ENCODE results near the gene TPM1. TPM values are rescaled to one million over a fixed set of nuclear protein-coding genes. Genes with fewer than 3 reads are reported as not detected.

Gene TPM1
- total and polyA plus RNA-seq, 2 experiments from 2014 or later: 2,012 to 3,072 TPM

- H3K9me3 ChIP-seq (ENCODE audit: low read depth): no peaks in the 10 kb centered on the region
- H3K27ac ChIP-seq: no peak overlapping the region
- peaks cover 12% of the 10 kb centered on the region for H3F3A ChIP-seq (ENCODE audit: insufficient read depth)
- no peak overlapping the region for H3K9ac ChIP-seq
- no peaks in the 10 kb centered on the region for H3K79me2 ChIP-seq (ENCODE audit: insufficient read depth)
- peaks cover 15% of the 10 kb centered on the region for H3K4me1 ChIP-seq (ENCODE audit: insufficient read depth)
- H3K36me3 ChIP-seq (ENCODE audit: low read depth): no peaks in the 10 kb centered on the region
- H3K4me2 ChIP-seq (ENCODE audit: unreplicated experiment): peak overlapping the region; percentile 3
- TF ChIP-seq EZH2 (IDR thresholded peaks at IDR 0.05; ENCODE audit: insufficient read depth, poor library complexity, severe bottlenecking) (no peak), EZH2phosphoT487 (IDR thresholded peaks at IDR 0.05; ENCODE audit: insufficient read depth, low read depth) (no peak)
- 18 to 26% methylated on average over 3 of the region's 3 CpGs for WGBS, 2 experiments (ENCODE audit: low coverage in 1 of 2, low lambda C conversion rate in 2 of 2, missing lambda C conversion rate in 2 of 2)
- no peaks in the 10 kb centered on the region for H3K27me3 ChIP-seq (replicated peaks; ENCODE audit: insufficient read depth)
- no peaks in the 10 kb centered on the region for H3K9me2 ChIP-seq (ENCODE audit: insufficient read depth)
- in situ Hi-C loops (cut with MboI): no loop called here
- H3K4me3 ChIP-seq: no peak overlapping the region
- DNase-seq: peak; percentile 69
- H4K20me1 ChIP-seq (ENCODE audit: insufficient read depth): no peaks in the 10 kb centered on the region
- no peak overlapping the region for H2AFZ ChIP-seq
These were observed 47.4 kb upstream of the TPM1 start for GRCh38 chr15:62994975-62995681.

DNA sequence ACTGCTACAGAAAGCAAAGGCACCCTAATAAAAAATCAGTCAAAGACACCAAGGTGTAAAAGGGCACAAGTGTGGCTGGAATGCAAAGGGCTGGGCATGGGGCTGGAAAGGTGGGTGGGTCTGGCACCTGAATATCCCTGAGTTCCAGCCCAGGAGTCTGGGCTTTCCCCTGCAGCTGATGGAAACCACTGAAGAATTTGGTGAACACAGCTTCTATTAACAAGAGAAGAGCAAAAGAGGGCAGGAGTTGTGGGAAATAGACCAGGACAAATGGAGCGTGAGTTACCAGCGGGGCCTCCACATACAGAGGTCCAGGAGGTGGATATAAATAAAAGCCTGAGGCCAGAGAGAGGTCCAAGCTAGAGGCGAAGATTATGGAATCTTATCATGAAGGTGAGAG lies 45.1 kb upstream of the TPM1 start:
- no peak overlapping the region for H2AFZ ChIP-seq
- no peak overlapping the region for H3K27ac ChIP-seq
- no peaks in the 10 kb centered on the region for H3K36me3 ChIP-seq (ENCODE audit: low read depth)
- no peaks in the 10 kb centered on the region for H4K20me1 ChIP-seq (ENCODE audit: insufficient read depth)
- H3K27me3 ChIP-seq (replicated peaks; ENCODE audit: insufficient read depth): no peaks in the 10 kb centered on the region
- in situ Hi-C loops (cut with MboI): no loop called here
- H3K9me3 ChIP-seq (ENCODE audit: low read depth): no peaks in the 10 kb centered on the region
- H3K4me2 ChIP-seq (ENCODE audit: unreplicated experiment): no peak overlapping the region
- H3K4me3 ChIP-seq: no peak overlapping the region
- H3K4me1 ChIP-seq (ENCODE audit: insufficient read depth): peaks cover 15% of the 10 kb centered on the region
- H3K9ac ChIP-seq: no peak overlapping the region
- no peaks in the 10 kb centered on the region for H3K79me2 ChIP-seq (ENCODE audit: insufficient read depth)
- TF ChIP-seq EZH2phosphoT487 (IDR thresholded peaks at IDR 0.05; ENCODE audit: insufficient read depth, low read depth) (no peak), EZH2 (IDR thresholded peaks at IDR 0.05; ENCODE audit: insufficient read depth, poor library complexity, severe bottlenecking) (no peak)
- WGBS, 2 experiments (ENCODE audit: low coverage in 1 of 2, low lambda C conversion rate in 2 of 2, missing lambda C conversion rate in 2 of 2): 97 to 99% methylated on average over 3 of the region's 3 CpGs
- peaks cover 12% of the 10 kb centered on the region for H3F3A ChIP-seq (ENCODE audit: insufficient read depth)
- DNase-seq: no peak
- no peaks in the 10 kb centered on the region for H3K9me2 ChIP-seq (ENCODE audit: insufficient read depth)

GRCh38 chr15:62998262-62998890 lies 44.2 kb upstream of the TPM1 start:
- Histone ChIP-seq H3K36me3 (ENCODE audit: low read depth) (no peaks in the 10 kb centered on the region), H3K4me1 (ENCODE audit: insufficient read depth) (peaks cover 15% of the 10 kb centered on the region), H3K4me2 (ENCODE audit: unreplicated experiment) (no peak overlapping the region), H3K9me2 (ENCODE audit: insufficient read depth) (no peaks in the 10 kb centered on the region), H3K27ac (no peak overlapping the region), H3F3A (ENCODE audit: insufficient read depth) (peaks cover 12% of the 10 kb centered on the region), H3K9ac (no peak overlapping the region), H3K4me3 (no peak overlapping the region), H3K79me2 (ENCODE audit: insufficient read depth) (no peaks in the 10 kb centered on the region), H4K20me1 (ENCODE audit: insufficient read depth) (no peaks in the 10 kb centered on the region), H3K9me3 (ENCODE audit: low read depth) (no peaks in the 10 kb centered on the region), H3K27me3 (replicated peaks; ENCODE audit: insufficient read depth) (no peaks in the 10 kb centered on the region), H2AFZ (no peak overlapping the region)
- WGBS, 2 experiments (ENCODE audit: low coverage in 1 of 2, low lambda C conversion rate in 2 of 2, missing lambda C conversion rate in 2 of 2): 93 to 95% methylated on average over 6 of the region's 6 CpGs
- in situ Hi-C loops (cut with MboI): no loop called here
- no peak for DNase-seq
- no peak for TF ChIP-seq EZH2 (IDR thresholded peaks at IDR 0.05; ENCODE audit: insufficient read depth, poor library complexity, severe bottlenecking)
- TF ChIP-seq EZH2phosphoT487 (IDR thresholded peaks at IDR 0.05; ENCODE audit: insufficient read depth, low read depth): no peak

DNA sequence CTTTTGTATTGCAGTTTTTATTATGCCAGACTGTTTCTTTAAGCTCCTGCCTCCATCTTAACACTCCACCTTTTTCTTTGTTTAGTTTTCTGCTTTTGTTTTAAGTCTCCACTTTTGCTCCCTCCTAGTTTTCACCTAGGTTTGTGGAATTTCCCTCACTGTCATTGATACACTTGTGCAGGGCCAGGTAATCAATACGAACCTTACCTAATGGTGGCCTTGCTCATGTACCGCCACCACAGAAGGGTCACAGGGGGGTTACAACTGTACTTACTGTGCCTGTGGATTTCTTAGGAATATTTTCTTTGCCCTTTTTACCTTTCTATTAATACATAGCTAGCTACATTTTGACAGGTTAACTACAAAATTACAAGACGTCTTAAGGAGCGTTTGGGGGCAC lies 43.4 kb upstream of the TPM1 start:
- DNase-seq: no peak
- no peak overlapping the region for H2AFZ ChIP-seq
- 92 to 96% methylated on average over 4 of the region's 4 CpGs for WGBS, 2 experiments (ENCODE audit: low coverage in 1 of 2, low lambda C conversion rate in 2 of 2, missing lambda C conversion rate in 2 of 2)

More for the DNA sequence above, 43.4 kb upstream of the TPM1 start:
- Histone ChIP-seq H3F3A (ENCODE audit: insufficient read depth) (peaks cover 12% of the 10 kb centered on the region), H3K4me2 (ENCODE audit: unreplicated experiment) (no peak overlapping the region), H3K27ac (no peak overlapping the region), H3K4me1 (ENCODE audit: insufficient read depth) (peaks cover 15% of the 10 kb centered on the region), H3K4me3 (no peak overlapping the region), H4K20me1 (ENCODE audit: insufficient read depth) (no peaks in the 10 kb centered on the region), H3K9me3 (ENCODE audit: low read depth) (no peaks in the 10 kb centered on the region), H3K79me2 (ENCODE audit: insufficient read depth) (no peaks in the 10 kb centered on the region), H3K9me2 (ENCODE audit: insufficient read depth) (no peaks in the 10 kb centered on the region), H3K9ac (no peak overlapping the region), H3K36me3 (ENCODE audit: low read depth) (no peaks in the 10 kb centered on the region), H3K27me3 (replicated peaks; ENCODE audit: insufficient read depth) (no peaks in the 10 kb centered on the region)
- in situ Hi-C loops (cut with MboI): no loop called here
- TF ChIP-seq EZH2phosphoT487 (IDR thresholded peaks at IDR 0.05; ENCODE audit: insufficient read depth, low read depth): no peak
- TF ChIP-seq EZH2 (IDR thresholded peaks at IDR 0.05; ENCODE audit: insufficient read depth, poor library complexity, severe bottlenecking): no peak

Measured in GM23248 (cell line).